GM21367 (cell line): ENCODE data around the gene HOXD1.

Experiments
- ATAC-seq: cut with Tn5 transposase; IDR thresholded peaks from one replicate; pipeline ENCODE4 v1.9.1; 2021; ENCODE audit not compliant: unreplicated experiment

HOXD1 gene

DNA sequence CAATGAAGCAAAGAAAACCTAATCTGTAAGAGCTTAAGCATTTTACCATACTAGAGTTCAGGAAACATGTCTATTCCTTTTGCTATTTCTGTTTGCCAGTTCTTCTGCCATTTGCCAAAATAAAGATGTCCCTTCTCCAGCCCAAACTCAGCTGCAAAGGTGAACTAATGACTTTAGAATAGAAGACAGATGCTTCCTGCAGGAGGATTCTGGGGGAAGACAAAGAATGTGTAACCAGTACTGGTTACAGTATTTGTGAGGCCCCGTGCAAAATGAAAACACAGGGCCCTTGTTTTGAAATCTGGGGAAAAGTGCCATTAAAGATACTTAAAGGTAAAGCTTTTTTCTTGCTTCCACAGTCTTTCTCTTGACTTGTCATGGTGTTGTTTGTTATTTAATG lies 46.5 kb downstream of the HOXD1 start:
- no peak for ATAC-seq

DNA sequence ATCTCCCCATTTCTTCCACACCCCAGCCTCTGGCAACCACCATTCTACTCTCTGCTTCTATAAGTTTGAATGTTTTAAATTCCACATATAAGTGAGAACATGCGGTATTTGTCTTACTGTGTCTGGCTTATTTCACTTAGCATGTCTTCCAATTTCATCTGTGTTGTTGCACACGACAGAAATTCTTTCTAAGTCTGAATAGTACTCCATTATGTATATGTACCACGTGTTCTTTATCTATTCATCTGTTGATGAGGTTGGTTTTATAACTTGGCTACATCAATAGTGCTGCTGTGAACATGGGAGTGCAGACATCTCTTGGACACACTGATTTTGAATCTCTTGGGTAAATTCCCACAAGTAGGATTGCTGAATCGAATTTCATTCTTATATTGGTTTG lies 49.0 kb downstream of the HOXD1 start:
- ATAC-seq: no peak

DNA sequence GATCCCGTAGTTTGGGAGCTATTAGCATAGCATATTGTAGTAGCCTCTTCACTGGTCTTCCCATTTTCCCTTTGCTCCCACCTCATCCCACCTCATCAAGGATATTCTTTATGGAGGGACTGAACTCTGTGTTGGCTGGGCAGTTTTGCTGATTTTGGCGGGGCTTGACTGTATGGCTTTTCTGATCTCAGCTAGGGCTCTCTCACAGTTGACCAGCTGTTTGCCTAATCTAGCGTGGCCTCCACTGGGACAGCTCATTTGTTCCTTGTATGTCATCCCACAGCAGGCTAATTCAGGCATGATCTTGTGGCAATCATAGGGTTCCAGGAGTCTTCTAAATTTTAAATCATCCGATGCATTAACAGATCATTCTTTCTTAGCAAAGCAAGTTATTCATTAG lies 50.6 kb downstream of the HOXD1 start:
- ATAC-seq: no peak

DNA sequence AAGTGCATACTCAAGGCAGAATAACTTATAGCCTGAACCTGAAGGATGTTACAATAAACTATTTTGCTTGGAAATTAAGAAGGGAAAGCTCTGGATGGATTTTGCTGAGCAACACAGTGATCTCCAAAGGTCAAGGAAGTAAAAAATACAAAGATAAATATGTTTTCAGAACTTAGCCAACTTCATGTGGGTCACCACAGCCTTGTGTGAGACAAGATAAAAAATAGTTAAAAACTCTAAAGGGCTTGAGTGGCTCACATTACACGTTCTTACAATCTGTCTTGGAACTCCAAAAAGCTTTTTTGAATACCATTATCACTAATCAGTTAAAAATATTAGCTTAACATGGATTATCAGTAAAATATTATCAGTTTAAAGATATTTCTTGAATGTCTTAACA lies 51.8 kb downstream of the HOXD1 start:
- no peak for ATAC-seq
